NCI-H1092 (cell line): ENCODE results near the gene SPNS3.

Source experiments
- DNase-seq: peaks from one replicate; lab custom pipeline; 2025; lab: John Stamatoyannopoulos, UW

SPNS3 gene

GRCh38 chr17:4508207-4508606, 74.5 kb downstream of the SPNS3 start:
- DNase-seq: no peak

- no peak for DNase-seq
Measured at GRCh38 chr17:4509401-4509800, 75.7 kb downstream of the SPNS3 start.

- no peak for DNase-seq
Measured at GRCh38 chr17:4509923-4510617, 76.3 kb downstream of the SPNS3 start.

GRCh38 chr17:4510618-4510941, 76.8 kb downstream of the SPNS3 start:
- DNase-seq: no peak

GRCh38 chr17:4511199-4511932, 77.6 kb downstream of the SPNS3 start:
- no peak for DNase-seq

- DNase-seq: no peak
Measured at GRCh38 chr17:4512156-4513112, 78.7 kb downstream of the SPNS3 start.

GRCh38 chr17:4513113-4514032, 79.6 kb downstream of the SPNS3 start:
- no peak for DNase-seq

- no peak for DNase-seq
Measured at GRCh38 chr17:4514206-4514605, 80.5 kb downstream of the SPNS3 start.

GRCh38 chr17:4514779-4515178, 81.0 kb downstream of the SPNS3 start:
- no peak for DNase-seq

- no peak for DNase-seq
Measured at GRCh38 chr17:4515501-4515900, 81.8 kb downstream of the SPNS3 start.

GRCh38 chr17:4516735-4517134, 83.0 kb downstream of the SPNS3 start:
- DNase-seq: no peak

GRCh38 chr17:4518901-4519300, 85.2 kb downstream of the SPNS3 start:
- DNase-seq: no peak

- no peak for DNase-seq
Measured at GRCh38 chr17:4519361-4519788, 85.6 kb downstream of the SPNS3 start.

GRCh38 chr17:4520060-4520893, 86.5 kb downstream of the SPNS3 start:
- no peak for DNase-seq

GRCh38 chr17:4520894-4521600, 87.3 kb downstream of the SPNS3 start:
- DNase-seq: no peak

- DNase-seq: no peak
Measured at GRCh38 chr17:4522661-4523060, 88.9 kb downstream of the SPNS3 start.

- no peak for DNase-seq
Measured at GRCh38 chr17:4523946-4524345, 90.2 kb downstream of the SPNS3 start.

- no peak for DNase-seq
Measured at GRCh38 chr17:4525691-4526397, 92.1 kb downstream of the SPNS3 start.

- no peak for DNase-seq
Measured at GRCh38 chr17:4527134-4527533, 93.4 kb downstream of the SPNS3 start.
